Measurements from ENCODE around the gene FBLN7.

DNA sequence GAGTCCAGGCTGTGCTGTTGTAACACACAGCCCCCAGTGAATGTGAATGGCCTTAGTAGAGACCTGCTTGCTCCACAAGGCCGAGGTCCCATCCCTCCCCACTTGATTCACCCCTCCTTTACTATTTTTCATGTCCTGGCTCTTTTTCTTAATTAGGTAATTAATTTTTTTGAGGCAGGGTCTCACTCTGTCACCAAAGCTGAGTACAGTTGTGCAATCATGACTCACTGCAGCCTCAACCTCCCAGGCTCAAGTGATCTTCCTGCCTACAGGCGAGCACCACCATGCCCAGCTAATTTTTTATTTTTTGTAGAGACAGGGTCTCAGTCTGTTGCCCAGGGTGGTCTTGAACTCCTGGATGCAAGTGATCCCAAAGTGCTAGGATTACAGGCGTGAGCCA is 19.3 kb downstream of the FBLN7 start:
- TF ChIP-seq, protein P1, sequence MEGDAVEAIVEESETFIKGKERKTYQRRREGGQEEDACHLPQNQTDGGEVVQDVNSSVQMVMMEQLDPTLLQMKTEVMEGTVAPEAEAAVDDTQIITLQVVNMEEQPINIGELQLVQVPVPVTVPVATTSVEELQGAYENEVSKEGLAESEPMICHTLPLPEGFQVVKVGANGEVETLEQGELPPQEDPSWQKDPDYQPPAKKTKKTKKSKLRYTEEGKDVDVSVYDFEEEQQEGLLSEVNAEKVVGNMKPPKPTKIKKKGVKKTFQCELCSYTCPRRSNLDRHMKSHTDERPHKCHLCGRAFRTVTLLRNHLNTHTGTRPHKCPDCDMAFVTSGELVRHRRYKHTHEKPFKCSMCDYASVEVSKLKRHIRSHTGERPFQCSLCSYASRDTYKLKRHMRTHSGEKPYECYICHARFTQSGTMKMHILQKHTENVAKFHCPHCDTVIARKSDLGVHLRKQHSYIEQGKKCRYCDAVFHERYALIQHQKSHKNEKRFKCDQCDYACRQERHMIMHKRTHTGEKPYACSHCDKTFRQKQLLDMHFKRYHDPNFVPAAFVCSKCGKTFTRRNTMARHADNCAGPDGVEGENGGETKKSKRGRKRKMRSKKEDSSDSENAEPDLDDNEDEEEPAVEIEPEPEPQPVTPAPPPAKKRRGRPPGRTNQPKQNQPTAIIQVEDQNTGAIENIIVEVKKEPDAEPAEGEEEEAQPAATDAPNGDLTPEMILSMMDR (IDR thresholded peaks at IDR 0.05) = no peak
- TF ChIP-seq POLR2A (IDR thresholded peaks at IDR 0.05) = no peak

Data from lower leg skin (tissue), 3 donors.